Measurements from ENCODE around the gene CHCHD3. TPM values are rescaled to one million over a fixed set of nuclear protein-coding genes. Genes with fewer than 3 reads are reported as not detected.

Gene CHCHD3
- total RNA-seq, 2 experiments from 2014 or later, result 21.6 to 21.7 TPM

- no peak for ATAC-seq (ENCODE audit: poor library complexity)
- no peak for TF ChIP-seq CTCF (IDR thresholded peaks at IDR 0.05)
Observed at GRCh38 chr7:133025056-133025455, 56.8 kb downstream of the CHCHD3 start.

GRCh38 chr7:133024596-133024995, 57.3 kb downstream of the CHCHD3 start:
- no peak overlapping the region for H3K27ac Mint-ChIP-seq
- DNase-seq, result no peak

More at GRCh38 chr7:133025056-133025455, 56.8 kb downstream of the CHCHD3 start:
- DNase-seq, result no peak
- ChIA-PET CTCF (interaction anchor here (1.1 kb wide), 1 partner anchor 11 kb away, joined by 3 read pairs; no protein-coding TSS in a partner anchor), POLR2A (no interaction called here)
- intact Hi-C loops (cut with DNase I, micrococcal nuclease), result no loop called here
- Histone ChIP-seq H3K36me3 (ENCODE audit: insufficient read depth, low read length) (peaks cover 3% of the 10 kb centered on the region), H3K27me3 (ENCODE audit: control insufficient read depth in 1 of 2, insufficient read depth in 2 of 2, low read length in 2 of 2) (no peaks in the 10 kb centered on the region), H3K27ac (ENCODE audit: low read depth in 1 of 2, low read length in 2 of 2) (no peak overlapping the region), H3K9me3 (ENCODE audit: control insufficient read depth in 1 of 2, insufficient read depth in 1 of 2, low read length in 2 of 2) (peaks cover 5 to 7% of the 10 kb centered on the region in 2 experiments), H3K4me1 (ENCODE audit: insufficient read depth, low read length) (peaks cover 4% of the 10 kb centered on the region), H3K4me3 (ENCODE audit: low read length) (no peak overlapping the region)
- Mint-ChIP-seq H3K27me3 (no peaks in the 10 kb centered on the region), H3K4me1 (ENCODE audit: low read depth) (peaks cover 8% of the 10 kb centered on the region), H3K9me3 (peaks cover 3% of the 10 kb centered on the region), H3K4me3 (no peak overlapping the region), H3K27ac (no peak overlapping the region), H3K36me3 (ENCODE audit: low read depth) (peaks cover 40% of the 10 kb centered on the region)

GRCh38 chr7:133023370-133024071, 58.4 kb downstream of the CHCHD3 start:
- Histone ChIP-seq H3K27ac (ENCODE audit: low read depth in 1 of 2, low read length in 2 of 2) (no peak overlapping the region), H3K36me3 (ENCODE audit: insufficient read depth, low read length) (peaks cover 3% of the 10 kb centered on the region), H3K9me3 (ENCODE audit: control insufficient read depth in 1 of 2, insufficient read depth in 1 of 2, low read length in 2 of 2) (peaks cover 5 to 7% of the 10 kb centered on the region in 2 experiments), H3K4me3 (ENCODE audit: low read length) (no peak overlapping the region), H3K4me1 (ENCODE audit: insufficient read depth, low read length) (no peaks in the 10 kb centered on the region), H3K27me3 (ENCODE audit: control insufficient read depth in 1 of 2, insufficient read depth in 2 of 2, low read length in 2 of 2) (no peaks in the 10 kb centered on the region)
- intact Hi-C loops (cut with DNase I, micrococcal nuclease), result no loop called here
- Mint-ChIP-seq H3K4me3 (no peak overlapping the region), H3K9me3 (peaks cover 3% of the 10 kb centered on the region), H3K36me3 (ENCODE audit: low read depth) (peaks cover 49% of the 10 kb centered on the region), H3K27me3 (no peaks in the 10 kb centered on the region), H3K4me1 (ENCODE audit: low read depth) (no peaks in the 10 kb centered on the region), H3K27ac (no peak overlapping the region)
- DNase-seq (no peak), ATAC-seq (ENCODE audit: poor library complexity) (no peak)
- ChIA-PET POLR2A (no interaction called here), CTCF (no interaction called here)
- TF ChIP-seq CTCF (IDR thresholded peaks at IDR 0.05), result no peak

More at GRCh38 chr7:133024596-133024995, 57.3 kb downstream of the CHCHD3 start:
- Mint-ChIP-seq H3K36me3 (ENCODE audit: low read depth) (peaks cover 44% of the 10 kb centered on the region), H3K27me3 (no peaks in the 10 kb centered on the region), H3K9me3 (peaks cover 3% of the 10 kb centered on the region), H3K4me1 (ENCODE audit: low read depth) (peaks cover 4% of the 10 kb centered on the region), H3K4me3 (no peak overlapping the region)
- ChIA-PET POLR2A (no interaction called here), CTCF (interaction anchor here (1.1 kb wide), 1 partner anchor 11 kb away, joined by 3 read pairs; no protein-coding TSS in a partner anchor)
- Histone ChIP-seq H3K9me3 (ENCODE audit: control insufficient read depth in 1 of 2, insufficient read depth in 1 of 2, low read length in 2 of 2) (peaks cover 5 to 7% of the 10 kb centered on the region in 2 experiments), H3K36me3 (ENCODE audit: insufficient read depth, low read length) (peaks cover 3% of the 10 kb centered on the region), H3K27me3 (ENCODE audit: control insufficient read depth in 1 of 2, insufficient read depth in 2 of 2, low read length in 2 of 2) (no peaks in the 10 kb centered on the region), H3K4me1 (ENCODE audit: insufficient read depth, low read length) (peaks cover 3% of the 10 kb centered on the region), H3K4me3 (ENCODE audit: low read length) (no peak overlapping the region), H3K27ac (ENCODE audit: low read depth in 1 of 2, low read length in 2 of 2) (no peak overlapping the region)
- no peak for TF ChIP-seq CTCF (IDR thresholded peaks at IDR 0.05)
- no peak for ATAC-seq (ENCODE audit: poor library complexity)
- intact Hi-C loops (cut with DNase I, micrococcal nuclease), result no loop called here
